Measurements from ENCODE around the gene GALNT15. TPM values are rescaled to one million over a fixed set of nuclear protein-coding genes. Genes with fewer than 3 reads are reported as not detected.

The GALNT15 gene
- total and polyA plus RNA-seq, 4 donors = under 0.01 to 2.8 (median 1.3) TPM

- H3K9ac ChIP-seq (ENCODE audit: low read depth in 1 of 2, low read length in 2 of 2) = no peak overlapping the region
- no peak for DNase-seq (ENCODE audit: low spot score)
- H3K27ac ChIP-seq (ENCODE audit: low read depth in 1 of 2, low read length in 2 of 2) = no peak overlapping the region
- peaks cover 0 to 23% (median 13%) of the 10 kb centered on the region in 4 donors for H3K4me1 ChIP-seq (ENCODE audit: control insufficient read depth in 4 of 4, insufficient read depth in 4 of 4, low read length in 3 of 4)
- no peaks in the 10 kb centered on the region for H3K9me3 ChIP-seq (ENCODE audit: control insufficient read depth in 4 of 4, low read length in 3 of 4)
- no peak overlapping the region for H3K4me3 ChIP-seq (ENCODE audit: low read depth in 1 of 3, low read length in 3 of 3)
- TF ChIP-seq GABPA (IDR thresholded peaks at IDR 0.05 in 1 of 2, conservative IDR thresholded peaks at IDR 0.05 in 1 of 2) = no peak
- no peak for TF ChIP-seq ZBTB33 (IDR thresholded peaks at IDR 0.05)
- no peak for TF ChIP-seq HNF4A (conservative IDR thresholded peaks at IDR 0.05)
- no peak for TF ChIP-seq RAD21 (IDR thresholded peaks at IDR 0.05)
- TF ChIP-seq REST (IDR thresholded peaks at IDR 0.05) = no peak
- no peak for TF ChIP-seq EGR1 (IDR thresholded peaks at IDR 0.05; ENCODE audit: low read depth in 2 of 2)
- no peak for TF ChIP-seq TAF1 (conservative IDR thresholded peaks at IDR 0.05)
- no peak for TF ChIP-seq FOXA2 (IDR thresholded peaks at IDR 0.05)
- TF ChIP-seq NR2F2 (IDR thresholded peaks at IDR 0.05) = no peak
- H3K36me3 ChIP-seq (ENCODE audit: control insufficient read depth in 4 of 4, insufficient read depth in 3 of 4, low read depth in 1 of 4, low read length in 3 of 4) = no peaks in the 10 kb centered on the region
- no peaks in the 10 kb centered on the region for H3K27me3 ChIP-seq (ENCODE audit: control insufficient read depth in 4 of 4, insufficient read depth in 4 of 4, low read length in 3 of 4)
- 89% methylated on average over 5 of the region's 5 CpGs for WGBS
These were observed 74.1 kb downstream of the GALNT15 start for GRCh38 chr3:16248556-16248955.

- no peaks in the 10 kb centered on the region for H3K36me3 ChIP-seq (ENCODE audit: control insufficient read depth in 4 of 4, insufficient read depth in 3 of 4, low read depth in 1 of 4, low read length in 3 of 4)
- no peaks in the 10 kb centered on the region for H3K27me3 ChIP-seq (ENCODE audit: control insufficient read depth in 4 of 4, insufficient read depth in 4 of 4, low read length in 3 of 4)
- H3K27ac ChIP-seq (ENCODE audit: low read depth in 1 of 2, low read length in 2 of 2) = no peak overlapping the region
- WGBS = 58% methylated on average over 3 of the region's 3 CpGs
- TF ChIP-seq NR2F2 (IDR thresholded peaks at IDR 0.05) (no peak), REST (IDR thresholded peaks at IDR 0.05) (no peak), RAD21 (IDR thresholded peaks at IDR 0.05) (peak in 1 of 2 donors; percentile 5), HNF4G (IDR thresholded peaks at IDR 0.05) (no peak), FOXA2 (IDR thresholded peaks at IDR 0.05) (no peak), RXRA (IDR thresholded peaks at IDR 0.05) (no peak), SP1 (IDR thresholded peaks at IDR 0.05) (no peak), GABPA (IDR thresholded peaks at IDR 0.05 in 1 of 2, conservative IDR thresholded peaks at IDR 0.05 in 1 of 2) (no peak), TAF1 (conservative IDR thresholded peaks at IDR 0.05) (no peak)
- no peak for DNase-seq (ENCODE audit: low spot score)
- H3K4me1 ChIP-seq (ENCODE audit: control insufficient read depth in 4 of 4, insufficient read depth in 4 of 4, low read length in 3 of 4) = peaks cover 0 to 26% (median 18%) of the 10 kb centered on the region in 4 donors
- H3K9me3 ChIP-seq (ENCODE audit: control insufficient read depth in 4 of 4, low read length in 3 of 4) = no peaks in the 10 kb centered on the region
- no peak overlapping the region for H3K9ac ChIP-seq (ENCODE audit: low read depth in 1 of 2, low read length in 2 of 2)
- no peak overlapping the region for H3K4me3 ChIP-seq (ENCODE audit: low read depth in 1 of 3, low read length in 3 of 3)
These were observed 74.9 kb downstream of the GALNT15 start for GRCh38 chr3:16249336-16249735.

All from liver (tissue), 9 donors.